Fibroblast of pulmonary artery (primary cell): ENCODE measurements around the gene IL4I1.

Experiments used
- DNase-seq: peaks from one replicate; pipeline ENCODE4 v3.0.0-alpha.2; 2010; ENCODE audit warnings: low read depth
- H3K4me3 ChIP-seq: replicated peaks from 2 replicates; pipeline ENCODE4 v1.5.1; 2011; ENCODE audit warnings: low read depth, mild to moderate bottlenecking, control low read depth, low read length, moderate library complexity
- TF ChIP-seq, protein P1 (sequence below): IDR thresholded peaks from 2 replicates; pipeline ENCODE4 v1.5.1; 2011; ENCODE audit warnings: mild to moderate bottlenecking, control low read depth, low read length, inconsistent platforms; ENCODE audit errors: missing control alignments

Gene IL4I1

DNA sequence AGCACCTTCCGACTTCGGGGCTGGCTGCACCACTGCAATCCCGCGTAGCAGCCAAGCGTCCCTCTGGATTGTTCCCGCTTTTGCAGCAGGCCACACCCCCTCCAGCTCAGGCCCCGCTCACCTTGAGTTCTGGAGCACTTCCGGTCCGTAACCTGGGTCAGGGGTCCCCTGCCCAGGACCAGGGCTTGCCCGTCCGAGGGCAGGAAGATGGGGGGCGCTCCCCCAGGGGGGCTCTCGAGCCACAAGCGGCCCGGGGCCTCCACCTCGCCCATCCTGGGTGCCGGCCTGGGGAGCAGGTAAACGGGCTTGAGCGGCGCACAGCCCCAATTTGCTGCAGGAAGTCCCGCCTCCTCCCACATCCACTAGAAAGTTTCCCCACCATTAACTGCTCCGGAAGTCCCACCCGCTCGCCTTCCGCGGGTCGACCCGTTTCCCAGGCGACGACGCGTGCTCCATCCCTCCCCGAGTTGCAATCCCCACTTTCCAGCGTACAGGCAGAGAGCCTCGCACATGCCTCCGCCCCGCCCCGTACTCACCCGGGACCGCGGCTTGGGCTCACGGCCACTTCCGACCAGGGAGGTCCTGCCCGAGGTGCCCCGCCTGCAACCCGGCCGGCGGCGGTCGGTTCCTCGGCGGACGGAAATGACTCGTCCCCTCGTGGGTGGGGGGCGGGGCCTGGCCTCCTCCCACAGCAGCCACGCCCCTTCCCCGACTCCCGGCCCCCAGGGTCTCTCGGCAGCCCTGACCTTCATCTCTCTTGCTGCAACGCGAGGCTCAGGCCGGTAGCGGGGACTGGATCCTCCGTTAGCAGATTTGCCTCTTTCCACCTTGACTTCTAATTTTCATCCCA lies 29.5 kb downstream of the IL4I1 start, which contains the start of gene PNKP:
Gene PNKP (minus strand): TSS at position 644 of the 850 bp plus-strand sequence. CDS start 372 bp downstream, at position 272.
- TF ChIP-seq, protein P1, sequence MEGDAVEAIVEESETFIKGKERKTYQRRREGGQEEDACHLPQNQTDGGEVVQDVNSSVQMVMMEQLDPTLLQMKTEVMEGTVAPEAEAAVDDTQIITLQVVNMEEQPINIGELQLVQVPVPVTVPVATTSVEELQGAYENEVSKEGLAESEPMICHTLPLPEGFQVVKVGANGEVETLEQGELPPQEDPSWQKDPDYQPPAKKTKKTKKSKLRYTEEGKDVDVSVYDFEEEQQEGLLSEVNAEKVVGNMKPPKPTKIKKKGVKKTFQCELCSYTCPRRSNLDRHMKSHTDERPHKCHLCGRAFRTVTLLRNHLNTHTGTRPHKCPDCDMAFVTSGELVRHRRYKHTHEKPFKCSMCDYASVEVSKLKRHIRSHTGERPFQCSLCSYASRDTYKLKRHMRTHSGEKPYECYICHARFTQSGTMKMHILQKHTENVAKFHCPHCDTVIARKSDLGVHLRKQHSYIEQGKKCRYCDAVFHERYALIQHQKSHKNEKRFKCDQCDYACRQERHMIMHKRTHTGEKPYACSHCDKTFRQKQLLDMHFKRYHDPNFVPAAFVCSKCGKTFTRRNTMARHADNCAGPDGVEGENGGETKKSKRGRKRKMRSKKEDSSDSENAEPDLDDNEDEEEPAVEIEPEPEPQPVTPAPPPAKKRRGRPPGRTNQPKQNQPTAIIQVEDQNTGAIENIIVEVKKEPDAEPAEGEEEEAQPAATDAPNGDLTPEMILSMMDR, result no peak
- peak; percentile 94 for DNase-seq
- H3K4me3 ChIP-seq, result peak within 1 kb of the TSS; percentile 84

DNA sequence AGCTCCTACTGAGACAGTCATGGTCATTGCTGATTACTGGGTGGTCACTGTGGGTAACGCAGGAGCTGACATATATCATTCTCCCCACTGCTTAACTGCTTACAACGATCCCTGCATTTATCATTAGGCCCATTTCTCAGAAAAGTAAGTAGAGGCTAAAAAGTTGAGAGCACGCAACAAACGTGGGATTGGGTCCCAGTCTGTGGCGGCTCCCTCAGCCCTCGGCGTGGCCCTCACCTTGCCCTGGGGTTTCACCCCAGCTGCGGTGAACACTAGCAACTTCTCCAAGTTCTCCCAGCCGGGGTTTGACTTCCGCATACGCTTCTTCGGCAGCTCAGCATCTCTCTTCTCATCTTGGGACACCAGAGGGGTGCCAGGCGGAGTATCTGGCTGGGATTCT lies 31.8 kb downstream of the IL4I1 start:
- DNase-seq, result no peak

DNA sequence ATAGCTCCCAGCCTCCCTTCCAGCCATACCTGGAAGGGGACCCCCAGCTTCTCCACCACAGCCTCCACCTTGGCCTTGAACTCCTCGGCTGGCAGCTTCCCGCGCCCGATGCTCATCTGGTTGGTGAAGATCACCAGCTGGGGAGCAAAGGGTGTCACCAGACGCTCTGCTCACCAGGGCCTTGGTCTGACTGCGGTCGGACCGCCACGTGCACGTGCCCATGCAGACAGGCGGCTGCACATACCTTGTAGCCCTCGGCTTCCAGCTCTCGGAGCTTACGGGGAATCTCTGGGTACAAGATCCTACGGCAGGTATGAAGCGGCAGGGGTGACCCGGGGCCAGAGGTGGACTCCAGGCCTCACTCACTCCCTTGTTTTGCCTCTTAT lies 32.8 kb downstream of the IL4I1 start:
- H3K4me3 ChIP-seq, result no peak overlapping the region
- DNase-seq, result no peak
- TF ChIP-seq, protein P1, result no peak

More for the DNA sequence above, 31.8 kb downstream of the IL4I1 start:
- TF ChIP-seq, protein P1, result no peak
- no peak overlapping the region for H3K4me3 ChIP-seq

DNA sequence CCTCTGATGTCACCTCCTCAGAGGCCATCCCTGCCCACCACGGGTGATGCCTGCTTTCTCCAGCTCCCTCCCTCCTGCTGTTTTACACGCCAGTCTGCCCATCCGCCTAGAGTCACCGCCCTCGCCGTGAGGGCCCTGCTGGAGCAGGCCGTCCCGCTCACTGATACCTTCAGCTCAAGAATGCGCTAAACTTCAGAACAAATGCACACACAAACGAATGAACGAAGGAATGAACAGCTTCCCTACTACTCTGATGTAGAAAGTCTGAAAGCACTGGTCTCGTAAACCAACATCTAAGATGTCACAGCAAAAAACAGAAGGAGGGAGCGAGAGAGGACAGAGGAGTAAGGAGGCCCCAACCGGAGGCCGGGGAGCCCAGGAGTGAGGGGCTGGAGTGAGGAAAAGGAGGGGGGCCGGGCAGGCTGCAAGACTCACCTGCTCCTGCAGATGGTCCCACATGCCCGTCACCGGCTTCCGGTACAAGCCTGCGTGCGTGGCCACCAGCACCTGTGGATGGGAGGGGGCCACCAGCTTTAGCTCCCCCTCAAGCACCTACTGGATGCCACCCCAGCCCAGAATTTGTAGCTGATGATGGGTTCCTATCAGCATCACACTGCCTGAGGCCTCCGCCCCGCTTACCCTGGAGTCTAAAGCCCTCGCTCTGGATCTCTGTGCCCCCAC lies 33.3 kb downstream of the IL4I1 start:
- no peak for DNase-seq
- TF ChIP-seq, protein P1, result no peak
- H3K4me3 ChIP-seq, result no peak overlapping the region

DNA sequence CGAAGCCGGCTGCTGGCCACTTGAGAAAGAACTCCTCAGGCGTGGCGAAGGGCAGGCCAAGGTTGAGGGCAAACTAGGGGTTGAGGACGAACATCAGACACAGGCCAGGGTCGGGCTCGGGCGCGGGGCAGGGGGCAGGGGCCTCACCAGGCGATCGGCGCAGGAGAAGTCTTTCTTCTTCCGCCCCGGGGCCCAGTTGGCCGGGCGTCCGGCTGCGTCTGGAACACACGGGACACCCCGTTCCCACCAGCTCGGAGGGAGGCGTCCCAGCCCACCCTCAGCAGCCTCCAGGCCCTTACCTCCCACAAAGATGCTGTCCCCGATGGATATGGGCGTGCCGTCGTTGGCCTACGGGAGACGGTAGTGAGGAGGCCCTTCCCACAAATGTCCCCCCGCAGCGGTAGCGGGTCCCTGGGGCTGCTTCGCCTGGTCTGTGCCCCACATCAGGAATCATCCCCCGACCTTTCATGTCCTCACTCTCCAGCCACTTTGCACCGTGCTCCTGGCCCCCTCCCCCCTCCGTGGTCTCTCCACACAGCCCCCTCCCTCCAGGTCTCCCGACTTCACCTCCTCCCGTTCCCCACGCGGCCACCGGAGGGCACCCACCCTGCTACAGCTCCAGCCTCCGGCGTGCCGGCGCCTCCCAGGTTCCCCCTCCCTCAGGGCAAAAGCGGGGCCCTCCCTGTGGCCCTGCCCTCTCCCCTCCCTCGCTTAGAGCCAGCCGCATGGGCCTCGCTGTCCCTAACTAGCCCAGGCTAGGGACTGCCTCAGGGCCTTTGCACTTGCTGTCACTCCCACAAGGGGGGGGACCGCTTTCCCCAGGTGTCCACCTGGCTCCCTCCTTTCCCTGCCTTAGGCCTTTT lies 34.1 kb downstream of the IL4I1 start:
- TF ChIP-seq, protein P1, result no peak
- DNase-seq, result no peak
- H3K4me3 ChIP-seq, result no peak overlapping the region

DNA sequence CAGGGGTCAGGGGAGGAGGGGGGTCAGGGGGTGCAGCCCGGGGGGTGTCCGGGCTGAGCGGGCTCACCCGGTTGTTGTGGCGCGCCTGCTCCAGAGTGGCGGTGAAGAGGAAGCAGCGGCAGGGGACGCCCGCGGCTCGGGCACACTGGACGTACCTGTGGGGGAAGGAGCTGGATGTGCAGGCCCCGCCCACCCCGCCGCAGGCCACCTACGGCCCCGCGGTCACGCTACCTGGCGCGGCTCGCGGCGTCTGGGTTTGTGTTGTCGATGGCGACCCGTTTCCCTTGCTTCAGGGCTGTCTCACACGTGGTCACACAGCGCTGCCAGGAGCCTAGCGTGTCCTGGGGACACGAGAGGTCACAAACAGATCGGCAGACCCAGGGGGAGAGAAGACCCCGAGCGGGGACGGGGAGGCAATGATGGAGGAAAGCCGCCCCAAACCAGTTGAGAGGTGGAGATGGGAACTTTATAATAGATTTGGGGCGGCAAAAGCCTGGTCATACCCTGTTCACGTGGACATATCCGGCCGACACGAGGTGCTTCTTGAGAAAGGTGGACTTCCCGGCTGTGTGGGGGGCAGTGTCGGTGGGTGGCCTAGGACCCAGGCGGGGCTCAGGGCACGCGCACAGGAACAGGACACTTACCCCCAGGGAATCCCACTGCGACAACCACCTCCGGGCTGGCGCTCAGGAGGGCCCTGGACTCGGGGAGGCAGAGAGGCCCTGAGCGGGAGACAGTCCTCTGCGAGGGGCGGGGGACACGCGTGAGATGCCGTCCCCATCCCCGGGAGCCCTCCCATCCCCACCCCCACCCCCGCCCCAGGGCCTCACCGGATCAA lies 34.9 kb downstream of the IL4I1 start:
- TF ChIP-seq, protein P1, result no peak
- H3K4me3 ChIP-seq, result no peak overlapping the region
- DNase-seq, result no peak
